GM12878 (cell line): ENCODE data around the gene ITGA3. TPM values are rescaled to one million over a fixed set of nuclear protein-coding genes. Genes with fewer than 3 reads are reported as not detected.

ENCODE experiments used
- DPF2 ChIP-seq: fragments of 450-650 bp; IDR thresholded peaks from 2 replicates; pipeline ENCODE4 v1.6.1; 2017; ENCODE audit warnings: mild to moderate bottlenecking
- FOS ChIP-seq: IDR thresholded peaks from 3 replicates; pipeline ENCODE4 v1.6.1; 2011; ENCODE audit warnings: borderline replicate concordance; ENCODE audit not compliant: insufficient read length; ENCODE audit errors: extremely low read depth
- HDAC2 ChIP-seq: fragments of 200-600 bp; sonication (generic); IDR thresholded peaks from 2 replicates; pipeline ENCODE4 v1.6.1; 2017
- HDGF ChIP-seq: fragments of 450-650 bp; IDR thresholded peaks from 2 replicates; pipeline ENCODE4 v1.6.1; 2016; ENCODE audit warnings: antibody characterized with exemption
- MTA2 ChIP-seq: fragments of 450-650 bp; IDR thresholded peaks from 2 replicates; pipeline ENCODE4 v1.6.1; 2016; ENCODE audit warnings: low read depth, mild to moderate bottlenecking, moderate library complexity
- MYC ChIP-seq: IDR thresholded peaks from 2 replicates; pipeline ENCODE4 v1.6.1; 2011; ENCODE audit warnings: mild to moderate bottlenecking, low read length, moderate library complexity, inconsistent platforms; ENCODE audit not compliant: insufficient read depth, insufficient replicate concordance, insufficient read length, severe bottlenecking
- NFIC ChIP-seq: IDR thresholded peaks from 2 replicates; pipeline ENCODE4 v1.6.1; 2012; ENCODE audit warnings: low read depth, mild to moderate bottlenecking, inconsistent platforms, low read length, moderate library complexity
- NFXL1 ChIP-seq: fragments of 450-650 bp; IDR thresholded peaks from 2 replicates; pipeline ENCODE4 v1.6.1; 2017; ENCODE audit warnings: antibody characterized with exemption, mild to moderate bottlenecking, borderline replicate concordance
- NRF1 ChIP-seq: conservative IDR thresholded peaks from 2 replicates; pipeline ENCODE4 v1.6.1; 2011; ENCODE audit warnings: mild to moderate bottlenecking, low read depth, low read length, improper control_type of control experiment
- PAX5 ChIP-seq: IDR thresholded peaks from 2 replicates; pipeline ENCODE4 v1.6.1; 2011; ENCODE audit warnings: low read depth, low read length, borderline replicate concordance
- PKNOX1 ChIP-seq: fragments of 450-650 bp; IDR thresholded peaks from 2 replicates; pipeline ENCODE4 v1.6.1; 2016; ENCODE audit warnings: mild to moderate bottlenecking
- POLR2AphosphoS2 ChIP-seq: IDR thresholded peaks from 2 replicates; pipeline ENCODE4 v1.6.1; 2011; ENCODE audit warnings: low read depth, mild to moderate bottlenecking, low read length, improper control_type of control experiment, moderate library complexity
- POU2F2 ChIP-seq: IDR thresholded peaks from 3 replicates; pipeline ENCODE4 v1.6.1; 2011; ENCODE audit warnings: low read depth, mild to moderate bottlenecking, low read length, borderline replicate concordance
- RB1 ChIP-seq: fragments of 450-650 bp; formaldehyde crosslinking; IDR thresholded peaks from 2 replicates; pipeline ENCODE4 v1.6.1; 2017; ENCODE audit warnings: mild to moderate bottlenecking, borderline replicate concordance
- SREBF2 ChIP-seq: IDR thresholded peaks from 2 replicates; pipeline ENCODE4 v1.6.1; 2012; ENCODE audit warnings: mild to moderate bottlenecking, low read length
- YY1 ChIP-seq: IDR thresholded peaks from 2 replicates; pipeline ENCODE4 v1.6.1; 2011; ENCODE audit warnings: low read depth, mild to moderate bottlenecking, low read length
- ZBTB11 ChIP-seq: fragments of 450-650 bp; formaldehyde crosslinking; IDR thresholded peaks from 2 replicates; pipeline ENCODE4 v1.5.0; 2022; ENCODE audit warnings: mild to moderate bottlenecking, missing genetic modification characterization
- ZNF24 ChIP-seq: fragments of 450-650 bp; IDR thresholded peaks from 2 replicates; pipeline ENCODE4 v1.6.1; 2017; ENCODE audit warnings: antibody characterized with exemption, mild to moderate bottlenecking
- ZNF274 ChIP-seq: IDR thresholded peaks from one replicate; pipeline ENCODE4 v1.8.0; 2011; ENCODE audit not compliant: insufficient read length, insufficient read depth
- polyA plus RNA-seq, 11 experiments: library from polyadenylated mRNA; depleted of rRNA in 4 of 11; unstranded in 6 of 11; stranded (reverse) in 5 of 11; fragments of >200 nt; fragmentation: Nextera tagmentation in 4 of 11; fragmentation: Illumina TruSeq in 1 of 11; extraction: Ambion mirVana in 4 of 11; extraction: Trizol in 1 of 11; gene quantifications; 1 replicate in 1 of 11; 2 replicates in 10 of 11; pipeline versions ENCODE4 v1.2.1 to v1.2.3, GENCODE V29; 2011 to 2016; ENCODE audit warnings: inconsistent platforms in 2 of 11, missing spikeins in 2 of 11, low read depth in 1 of 11
- total RNA-seq, 4 experiments: library from RNA; depleted of rRNA in 3 of 4; stranded (reverse); fragments of >200 nt in 3 of 4; fragmentation: Illumina TruSeq in 1 of 4; extraction: Trizol in 1 of 4; gene quantifications; 2 replicates each; pipeline versions ENCODE4 v1.2.1 to v1.2.3, GENCODE V29; 2013 to 2021
- TF ChIP-seq, protein P1 (sequence below): fragments of 450-650 bp; IDR thresholded peaks from 2 replicates; pipeline ENCODE4 v1.6.1; 2016; ENCODE audit warnings: mild to moderate bottlenecking
- TF ChIP-seq, protein P2 (sequence below): fragments of 450-650 bp; IDR thresholded peaks from 2 replicates; pipeline ENCODE4 v1.6.1; 2017; ENCODE audit warnings: mild to moderate bottlenecking, low read depth, inconsistent platforms; ENCODE audit not compliant: poor library complexity, severe bottlenecking
- TF ChIP-seq, protein P3 (sequence below): IDR thresholded peaks from 2 replicates; pipeline ENCODE4 v1.6.1; 2012; ENCODE audit warnings: low read length, inconsistent platforms

The ITGA3 gene
- total and polyA plus RNA-seq, 10 of the 15 experiments (the other 5 are each of a cell fraction or from before 2014, with no cell fraction given): 0.29 to 13.4 (median 6.6) TPM

DNA sequence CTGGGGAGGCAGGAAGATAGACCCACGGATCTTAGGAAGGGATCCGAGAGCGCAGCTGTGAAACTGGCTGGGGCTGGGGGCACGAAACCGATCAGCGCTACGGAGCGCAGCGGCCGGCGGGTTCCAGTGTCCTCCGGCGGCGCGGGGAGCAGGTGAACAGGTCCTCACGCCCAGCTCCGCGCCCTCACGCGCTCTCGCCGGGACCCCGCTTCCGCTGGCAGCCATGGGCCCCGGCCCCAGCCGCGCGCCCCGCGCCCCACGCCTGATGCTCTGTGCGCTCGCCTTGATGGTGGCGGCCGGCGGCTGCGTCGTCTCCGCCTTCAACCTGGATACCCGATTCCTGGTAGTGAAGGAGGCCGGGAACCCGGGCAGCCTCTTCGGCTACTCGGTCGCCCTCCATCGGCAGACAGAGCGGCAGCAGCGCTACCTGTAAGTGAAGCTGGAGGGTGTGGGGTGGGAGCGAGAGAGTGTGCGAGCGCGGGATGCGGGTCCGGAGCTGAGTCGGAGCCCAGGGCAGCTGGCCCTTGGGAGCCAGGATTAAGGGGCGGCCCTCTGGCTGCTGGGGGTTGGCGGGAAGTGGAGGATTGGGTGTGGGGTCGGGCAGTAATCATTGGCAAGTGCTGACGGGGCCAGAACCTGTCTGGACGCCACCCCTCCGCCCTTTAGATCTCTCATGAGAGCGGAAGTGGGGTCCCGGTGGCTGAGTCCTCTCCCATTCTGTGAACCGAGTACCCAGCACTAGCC is 479 bp downstream of the ITGA3 start (continued):
- TF ChIP-seq FOS: no peak
- TF ChIP-seq DPF2: 0 out of 2 replicates have a peak, but pooled peaks have one; percentile 40
- TF ChIP-seq POU2F2: no peak
- TF ChIP-seq PKNOX1: no peak
- no peak for TF ChIP-seq POLR2AphosphoS2
- TF ChIP-seq RB1: 0 out of 2 replicates have a peak, but pooled peaks have one; percentile 25
- TF ChIP-seq YY1: peak; percentile 52
- TF ChIP-seq, protein P1, sequence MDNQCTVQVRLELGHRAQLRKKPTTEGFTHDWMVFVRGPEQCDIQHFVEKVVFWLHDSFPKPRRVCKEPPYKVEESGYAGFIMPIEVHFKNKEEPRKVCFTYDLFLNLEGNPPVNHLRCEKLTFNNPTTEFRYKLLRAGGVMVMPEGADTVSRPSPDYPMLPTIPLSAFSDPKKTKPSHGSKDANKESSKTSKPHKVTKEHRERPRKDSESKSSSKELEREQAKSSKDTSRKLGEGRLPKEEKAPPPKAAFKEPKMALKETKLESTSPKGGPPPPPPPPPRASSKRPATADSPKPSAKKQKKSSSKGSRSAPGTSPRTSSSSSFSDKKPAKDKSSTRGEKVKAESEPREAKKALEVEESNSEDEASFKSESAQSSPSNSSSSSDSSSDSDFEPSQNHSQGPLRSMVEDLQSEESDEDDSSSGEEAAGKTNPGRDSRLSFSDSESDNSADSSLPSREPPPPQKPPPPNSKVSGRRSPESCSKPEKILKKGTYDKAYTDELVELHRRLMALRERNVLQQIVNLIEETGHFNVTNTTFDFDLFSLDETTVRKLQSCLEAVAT: no peak
- TF ChIP-seq MTA2: no peak
- TF ChIP-seq ZNF24: no peak
- no peak for TF ChIP-seq NFXL1
- TF ChIP-seq, protein P2, sequence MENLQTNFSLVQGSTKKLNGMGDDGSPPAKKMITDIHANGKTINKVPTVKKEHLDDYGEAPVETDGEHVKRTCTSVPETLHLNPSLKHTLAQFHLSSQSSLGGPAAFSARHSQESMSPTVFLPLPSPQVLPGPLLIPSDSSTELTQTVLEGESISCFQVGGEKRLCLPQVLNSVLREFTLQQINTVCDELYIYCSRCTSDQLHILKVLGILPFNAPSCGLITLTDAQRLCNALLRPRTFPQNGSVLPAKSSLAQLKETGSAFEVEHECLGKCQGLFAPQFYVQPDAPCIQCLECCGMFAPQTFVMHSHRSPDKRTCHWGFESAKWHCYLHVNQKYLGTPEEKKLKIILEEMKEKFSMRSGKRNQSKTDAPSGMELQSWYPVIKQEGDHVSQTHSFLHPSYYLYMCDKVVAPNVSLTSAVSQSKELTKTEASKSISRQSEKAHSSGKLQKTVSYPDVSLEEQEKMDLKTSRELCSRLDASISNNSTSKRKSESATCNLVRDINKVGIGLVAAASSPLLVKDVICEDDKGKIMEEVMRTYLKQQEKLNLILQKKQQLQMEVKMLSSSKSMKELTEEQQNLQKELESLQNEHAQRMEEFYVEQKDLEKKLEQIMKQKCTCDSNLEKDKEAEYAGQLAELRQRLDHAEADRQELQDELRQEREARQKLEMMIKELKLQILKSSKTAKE: no peak
- no peak for TF ChIP-seq NFIC
- TF ChIP-seq ZNF274: no peak
- TF ChIP-seq ZBTB11 (CRISPR knock-in tag): no peak
- TF ChIP-seq, protein P3, sequence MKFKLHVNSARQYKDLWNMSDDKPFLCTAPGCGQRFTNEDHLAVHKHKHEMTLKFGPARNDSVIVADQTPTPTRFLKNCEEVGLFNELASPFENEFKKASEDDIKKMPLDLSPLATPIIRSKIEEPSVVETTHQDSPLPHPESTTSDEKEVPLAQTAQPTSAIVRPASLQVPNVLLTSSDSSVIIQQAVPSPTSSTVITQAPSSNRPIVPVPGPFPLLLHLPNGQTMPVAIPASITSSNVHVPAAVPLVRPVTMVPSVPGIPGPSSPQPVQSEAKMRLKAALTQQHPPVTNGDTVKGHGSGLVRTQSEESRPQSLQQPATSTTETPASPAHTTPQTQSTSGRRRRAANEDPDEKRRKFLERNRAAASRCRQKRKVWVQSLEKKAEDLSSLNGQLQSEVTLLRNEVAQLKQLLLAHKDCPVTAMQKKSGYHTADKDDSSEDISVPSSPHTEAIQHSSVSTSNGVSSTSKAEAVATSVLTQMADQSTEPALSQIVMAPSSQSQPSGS: no peak
- TF ChIP-seq HDGF: no peak
- TF ChIP-seq HDAC2: no peak
- TF ChIP-seq MYC: peak; percentile 34
- TF ChIP-seq NRF1: no peak
- TF ChIP-seq PAX5: no peak
- no peak for TF ChIP-seq SREBF2
